ENCODE data around the gene WBP11.

- TF ChIP-seq, protein P1, sequence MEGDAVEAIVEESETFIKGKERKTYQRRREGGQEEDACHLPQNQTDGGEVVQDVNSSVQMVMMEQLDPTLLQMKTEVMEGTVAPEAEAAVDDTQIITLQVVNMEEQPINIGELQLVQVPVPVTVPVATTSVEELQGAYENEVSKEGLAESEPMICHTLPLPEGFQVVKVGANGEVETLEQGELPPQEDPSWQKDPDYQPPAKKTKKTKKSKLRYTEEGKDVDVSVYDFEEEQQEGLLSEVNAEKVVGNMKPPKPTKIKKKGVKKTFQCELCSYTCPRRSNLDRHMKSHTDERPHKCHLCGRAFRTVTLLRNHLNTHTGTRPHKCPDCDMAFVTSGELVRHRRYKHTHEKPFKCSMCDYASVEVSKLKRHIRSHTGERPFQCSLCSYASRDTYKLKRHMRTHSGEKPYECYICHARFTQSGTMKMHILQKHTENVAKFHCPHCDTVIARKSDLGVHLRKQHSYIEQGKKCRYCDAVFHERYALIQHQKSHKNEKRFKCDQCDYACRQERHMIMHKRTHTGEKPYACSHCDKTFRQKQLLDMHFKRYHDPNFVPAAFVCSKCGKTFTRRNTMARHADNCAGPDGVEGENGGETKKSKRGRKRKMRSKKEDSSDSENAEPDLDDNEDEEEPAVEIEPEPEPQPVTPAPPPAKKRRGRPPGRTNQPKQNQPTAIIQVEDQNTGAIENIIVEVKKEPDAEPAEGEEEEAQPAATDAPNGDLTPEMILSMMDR (conservative IDR thresholded peaks at IDR 0.05 in 1 of 2, IDR thresholded peaks at IDR 0.05 in 1 of 2; ENCODE audit: extremely low read depth in 1 of 2, insufficient read depth in 1 of 2, low read depth in 1 of 2, low read length in 2 of 2), result no peak
- no peak for TF ChIP-seq EZH2 (IDR thresholded peaks at IDR 0.05; ENCODE audit: borderline replicate concordance, low read length)
Measured at GRCh38 chr12:14777271-14777670, 26.0 kb downstream of the WBP11 start.
